ENCODE measurements around the gene RBKS.

Gene RBKS

GRCh38 chr2:27890146-27890923, at the start of gene RBKS, which contains the start of gene BABAM2:
TSS of gene RBKS (minus strand) at chr2:27890387. CDS start at chr2:27890345, 42 bp downstream.
TSS of gene BABAM2 (plus strand) at chr2:27890729. CDS start at chr2:27894557, 3,828 bp downstream.
- DNase-seq (ENCODE audit: low read depth), result no peak

GRCh38 chr2:27935026-27935425, 44.8 kb upstream of the RBKS start:
- no peak for DNase-seq (ENCODE audit: low read depth)

- no peak for DNase-seq (ENCODE audit: low read depth)
Observed at GRCh38 chr2:27932396-27932795, 42.2 kb upstream of the RBKS start.

GRCh38 chr2:27931361-27931950, 41.3 kb upstream of the RBKS start:
- DNase-seq (ENCODE audit: low read depth), result no peak

- no peak for DNase-seq (ENCODE audit: low read depth)
Observed at GRCh38 chr2:27929916-27930486, 39.8 kb upstream of the RBKS start.

- no peak for DNase-seq (ENCODE audit: low read depth)
Observed at GRCh38 chr2:27925766-27926472, 35.7 kb upstream of the RBKS start.

GRCh38 chr2:27922842-27923241, 32.7 kb upstream of the RBKS start:
- no peak for DNase-seq (ENCODE audit: low read depth)

GRCh38 chr2:27921880-27922547, 31.8 kb upstream of the RBKS start:
- no peak for DNase-seq (ENCODE audit: low read depth)

GRCh38 chr2:27921424-27921823, 31.2 kb upstream of the RBKS start:
- DNase-seq (ENCODE audit: low read depth), result no peak

GRCh38 chr2:27920148-27920885, 30.1 kb upstream of the RBKS start:
- DNase-seq (ENCODE audit: low read depth), result no peak

GRCh38 chr2:27916293-27916995, 26.3 kb upstream of the RBKS start:
- no peak for DNase-seq (ENCODE audit: low read depth)

GRCh38 chr2:27915874-27916273, 25.7 kb upstream of the RBKS start:
- DNase-seq (ENCODE audit: low read depth), result no peak

GRCh38 chr2:27915191-27915590, 25.0 kb upstream of the RBKS start:
- DNase-seq (ENCODE audit: low read depth), result no peak

GRCh38 chr2:27914805-27915175, 24.6 kb upstream of the RBKS start:
- DNase-seq (ENCODE audit: low read depth), result no peak

GRCh38 chr2:27914041-27914804, 24.0 kb upstream of the RBKS start:
- DNase-seq (ENCODE audit: low read depth), result no peak

GRCh38 chr2:27912512-27912911, 22.3 kb upstream of the RBKS start:
- DNase-seq (ENCODE audit: low read depth), result no peak

GRCh38 chr2:27911458-27912210, 21.4 kb upstream of the RBKS start:
- DNase-seq (ENCODE audit: low read depth), result no peak

GRCh38 chr2:27909901-27910300, 19.7 kb upstream of the RBKS start:
- DNase-seq (ENCODE audit: low read depth), result no peak

- no peak for DNase-seq (ENCODE audit: low read depth)
Observed at GRCh38 chr2:27907547-27907946, 17.4 kb upstream of the RBKS start.
